Left colon (tissue), 2 donors: ENCODE results near the gene TBC1D22B. TPM values are rescaled to one million over a fixed set of nuclear protein-coding genes. Genes with fewer than 3 reads are reported as not detected.
"Not testable (repeated sequence)": the region's sequence is repeated elsewhere in the genome, so short reads cannot be mapped to it uniquely, and the experiment has no call there.

ENCODE experiments used
- ATAC-seq: fragments of 200-7000 bp; cut with Tn5 transposase; one replicate; pipeline ENCODE4 v1.9.1; 2020; ENCODE audit warnings: mild to moderate bottlenecking, moderate library complexity
- DNase-seq, 2 donors: peaks; one replicate each; pipeline ENCODE4 v3.0.0-alpha.2; 2020
- intact Hi-C, 2 donors: fragments of 100-400 bp; cut with DNase I in 1 of 2; cut with micrococcal nuclease in 1 of 2; formaldehyde crosslinking; loops; one replicate each; pipeline versions ENCODE4 v1.11.2 to v1.14.0; 2022; cut with DNase I, micrococcal nuclease
- total RNA-seq, 2 donors: library from RNA; stranded (reverse); fragmentation: NEBNext Ultra II Directional; extraction: Animal tissue kit (Norgen Biotek cat#: 25700); gene quantifications; one replicate each; pipeline ENCODE4 v1.2.1, GENCODE V29; 2021
- donor health status: DM: no; HTN: no; CAD: no.
- donor health status: DM: yes; HTN: yes; CAD: no.

Gene TBC1D22B
- total RNA-seq, 2 donors from 2014 or later: 13.4 TPM

GRCh38 chr6:37334047-37334446 is 76.5 kb downstream of the TBC1D22B start:
- intact Hi-C loops: no loop called here
- ATAC-seq (no peak), DNase-seq (no peak)

- intact Hi-C loops, ATAC-seq, DNase-seq: not testable (repeated sequence)
Observed at GRCh38 chr6:37338317-37338716, 80.7 kb downstream of the TBC1D22B start.

- intact Hi-C loops: no loop called here
- DNase-seq (no peak), ATAC-seq (no peak)
Observed at GRCh38 chr6:37338745-37339255, 81.2 kb downstream of the TBC1D22B start.

GRCh38 chr6:37339741-37340638 is 82.4 kb downstream of the TBC1D22B start:
- ATAC-seq (no peak), DNase-seq (no peak)
- intact Hi-C loops: no loop called here

- intact Hi-C loops: no loop called here
- ATAC-seq (no peak), DNase-seq (no peak)
Observed at GRCh38 chr6:37340639-37340943, 83.0 kb downstream of the TBC1D22B start.

GRCh38 chr6:37343248-37343647 is 85.7 kb downstream of the TBC1D22B start:
- DNase-seq: no peak
- no peak for ATAC-seq
- intact Hi-C loops: no loop called here

- DNase-seq: no peak
- intact Hi-C loops: no loop called here
- ATAC-seq: no peak
Observed at GRCh38 chr6:37344308-37344707, 86.7 kb downstream of the TBC1D22B start.

- DNase-seq, ATAC-seq, intact Hi-C loops: not testable (repeated sequence)
Observed at GRCh38 chr6:37345804-37346203, 88.2 kb downstream of the TBC1D22B start.

- ATAC-seq (no peak), DNase-seq (no peak)
- intact Hi-C loops: no loop called here
Observed at GRCh38 chr6:37347177-37347576, 89.6 kb downstream of the TBC1D22B start.

- peak; percentile 58 for ATAC-seq
- intact Hi-C loops: no loop called here
- DNase-seq: no peak
Observed at GRCh38 chr6:37347670-37348111, 90.1 kb downstream of the TBC1D22B start.

- ATAC-seq (no peak), DNase-seq (no peak)
- intact Hi-C loops: no loop called here
Observed at GRCh38 chr6:37351027-37351426, 93.5 kb downstream of the TBC1D22B start.

GRCh38 chr6:37352384-37352783 is 94.8 kb downstream of the TBC1D22B start:
- DNase-seq (no peak), ATAC-seq (no peak)
- intact Hi-C loops: no loop called here

- ATAC-seq (peak; percentile 97), DNase-seq (peak; percentile 91 to 96)
- intact Hi-C loops: no loop called here
Observed at GRCh38 chr6:37353761-37354525, 96.4 kb downstream of the TBC1D22B start, which contains the start of gene RNF8. RNF8 (plus strand) TSS chr6:37353983; CDS start chr6:37354165, 182 bp downstream.

GRCh38 chr6:37354526-37355384 is 97.2 kb downstream of the TBC1D22B start:
- DNase-seq (peak in 1 of 2 donors; percentile 46), ATAC-seq (peak; percentile 70)
- intact Hi-C loops: no loop called here

GRCh38 chr6:37357288-37357687 is 99.7 kb downstream of the TBC1D22B start:
- intact Hi-C loops: no loop called here
- ATAC-seq (no peak), DNase-seq (no peak)

GRCh38 chr6:37357860-37358259 is 100.3 kb downstream of the TBC1D22B start:
- ATAC-seq (no peak), DNase-seq (no peak)
- intact Hi-C loops: no loop called here

GRCh38 chr6:37359039-37359438 is 101.5 kb downstream of the TBC1D22B start:
- intact Hi-C loops: no loop called here
- DNase-seq (no peak), ATAC-seq (no peak)

- intact Hi-C loops: no loop called here
- DNase-seq (no peak), ATAC-seq (no peak)
Observed at GRCh38 chr6:37362101-37362828, 104.7 kb downstream of the TBC1D22B start.
